WTC11 (cell line): ENCODE results near the gene CHPT1. TPM values are rescaled to one million over a fixed set of nuclear protein-coding genes. Genes with fewer than 3 reads are reported as not detected.

Source experiments
- ATAC-seq: fragments of 200-7000 bp; cut with Tn5 transposase; 2 replicates; pipeline ENCODE4 v1.10.0; 2021; ENCODE audit warnings: mild to moderate bottlenecking, moderate library complexity
- CTCF ChIA-PET: fragments of 300-600 bp; sonication (Branson Sonifier 250); formaldehyde crosslinking; loops from one replicate; lab custom pipeline; 2021; ENCODE audit warnings: antibody characterized with exemption; lab: Charles Lee
- POLR2A ChIA-PET: fragments of 350-600 bp; sonication (Branson Sonifier 250); formaldehyde crosslinking; loops from one replicate; lab custom pipeline; 2021; ENCODE audit warnings: antibody characterized with exemption; lab: Charles Lee
- DNase-seq: peaks from one replicate; pipeline ENCODE4 v3.0.0; 2021; ENCODE audit warnings: low spot score
- H3K27ac Mint-ChIP-seq: 2 replicates; pipeline ENCODE4 v1.8.0; 2021; ENCODE audit warnings: mixed read lengths
- H3K27me3 Mint-ChIP-seq: 2 replicates; pipeline ENCODE4 v1.8.0; 2021; ENCODE audit warnings: low read depth, mild to moderate bottlenecking, moderate library complexity, mixed read lengths
- H3K36me3 Mint-ChIP-seq: 2 replicates; pipeline ENCODE4 v1.8.0; 2021; ENCODE audit warnings: mixed read lengths
- H3K4me1 Mint-ChIP-seq: 2 replicates; pipeline ENCODE4 v1.8.0; 2022; ENCODE audit warnings: mixed read lengths
- H3K4me3 Mint-ChIP-seq: 2 replicates; pipeline ENCODE4 v1.8.0; 2021; ENCODE audit warnings: mild to moderate bottlenecking, moderate library complexity, mixed read lengths
- H3K9me3 Mint-ChIP-seq: 2 replicates; pipeline ENCODE4 v1.8.0; 2021; ENCODE audit warnings: mixed read lengths
- ATF6 ChIP-seq: sonication (generic); formaldehyde crosslinking; IDR thresholded peaks from 2 replicates; pipeline ENCODE4 v1.8.1; 2023; ENCODE audit warnings: mild to moderate bottlenecking, missing genetic modification reagents
- CBFB ChIP-seq: sonication (generic); formaldehyde crosslinking; IDR thresholded peaks from 2 replicates; pipeline ENCODE4 v1.8.1; 2022; ENCODE audit warnings: mild to moderate bottlenecking, low read depth, missing genetic modification reagents
- CREB1 ChIP-seq: sonication (generic); formaldehyde crosslinking; IDR thresholded peaks from 2 replicates; pipeline ENCODE4 v1.8.0; 2023; ENCODE audit warnings: mild to moderate bottlenecking, missing genetic modification reagents
- EMX1 ChIP-seq: fragments of 250-450 bp; sonication (Bioruptor Pico); IDR thresholded peaks from 2 replicates; pipeline ENCODE4 v1.8.0; 2021; ENCODE audit warnings: mild to moderate bottlenecking
- ETV6 ChIP-seq: sonication (generic); formaldehyde crosslinking; IDR thresholded peaks from 2 replicates; pipeline ENCODE4 v1.8.1; 2022; ENCODE audit warnings: mild to moderate bottlenecking, missing genetic modification reagents
- KAT7 ChIP-seq: sonication (generic); formaldehyde crosslinking; IDR thresholded peaks from 2 replicates; pipeline ENCODE4 v1.8.1; 2023; ENCODE audit warnings: missing genetic modification reagents, mild to moderate bottlenecking, borderline replicate concordance
- MXD4 ChIP-seq: fragments of 250-450 bp; sonication (Bioruptor Pico); IDR thresholded peaks from 2 replicates; pipeline ENCODE4 v1.8.0; 2021; ENCODE audit warnings: mild to moderate bottlenecking, moderate library complexity, borderline replicate concordance
- NFYB ChIP-seq: sonication (generic); formaldehyde crosslinking; conservative IDR thresholded peaks from 2 replicates; pipeline ENCODE4 v1.8.0; 2022; ENCODE audit warnings: low read depth, missing genetic modification reagents
- NR3C1 ChIP-seq: sonication (generic); formaldehyde crosslinking; conservative IDR thresholded peaks from 2 replicates; pipeline ENCODE4 v1.8.1; 2023; ENCODE audit warnings: low read depth, mild to moderate bottlenecking, missing genetic modification reagents
- PREB ChIP-seq: sonication (generic); formaldehyde crosslinking; IDR thresholded peaks from 2 replicates; pipeline ENCODE4 v1.8.1; 2022; ENCODE audit warnings: mild to moderate bottlenecking, missing genetic modification reagents, moderate library complexity, borderline replicate concordance
- PRRX2 ChIP-seq: fragments of 250-450 bp; sonication (Bioruptor Pico); IDR thresholded peaks from 2 replicates; pipeline ENCODE4 v1.8.0; 2021; ENCODE audit warnings: mild to moderate bottlenecking
- SOX15 ChIP-seq: fragments of 250-450 bp; sonication (Bioruptor Pico); IDR thresholded peaks from 2 replicates; pipeline ENCODE4 v1.9.0; 2021; ENCODE audit warnings: mild to moderate bottlenecking
- STAT6 ChIP-seq: sonication (generic); formaldehyde crosslinking; conservative IDR thresholded peaks from 2 replicates; pipeline ENCODE4 v1.8.1; 2023; ENCODE audit warnings: mild to moderate bottlenecking, low read depth, missing genetic modification reagents, moderate library complexity
- TCF7 ChIP-seq: sonication (generic); formaldehyde crosslinking; IDR thresholded peaks from 2 replicates; pipeline ENCODE4 v1.8.0; 2022; ENCODE audit warnings: mild to moderate bottlenecking, low read depth, missing genetic modification reagents, moderate library complexity
- TEAD1 ChIP-seq: sonication (generic); formaldehyde crosslinking; IDR thresholded peaks from 2 replicates; pipeline ENCODE4 v1.8.0; 2022; ENCODE audit warnings: mild to moderate bottlenecking, missing genetic modification reagents
- ZNF121 ChIP-seq: sonication (generic); formaldehyde crosslinking; IDR thresholded peaks from 2 replicates; pipeline ENCODE4 v1.8.0; 2023; ENCODE audit warnings: missing genetic modification reagents
- ZNF232 ChIP-seq: sonication (generic); formaldehyde crosslinking; IDR thresholded peaks from 2 replicates; pipeline ENCODE4 v1.8.0; 2022; ENCODE audit warnings: mild to moderate bottlenecking, missing genetic modification reagents
- ZNF396 ChIP-seq: fragments of 250-450 bp; sonication (Bioruptor Pico); IDR thresholded peaks from 2 replicates; pipeline ENCODE4 v1.8.0; 2021; ENCODE audit warnings: mild to moderate bottlenecking, moderate library complexity, borderline replicate concordance
- ZNF671 ChIP-seq: fragments of 250-450 bp; sonication (Bioruptor Pico); IDR thresholded peaks from 2 replicates; pipeline ENCODE4 v1.8.0; 2021; ENCODE audit warnings: mild to moderate bottlenecking
- ZSCAN18 ChIP-seq: fragments of 250-450 bp; sonication (Bioruptor Pico); IDR thresholded peaks from 2 replicates; pipeline ENCODE4 v2.1.2; 2022; ENCODE audit warnings: mild to moderate bottlenecking, moderate library complexity
- total RNA-seq: library from RNA; stranded (reverse); gene quantifications from 3 replicates; pipeline ENCODE4 v1.2.3, GENCODE V29; 2021

CHPT1 gene
- total RNA-seq, 1 experiment from 2014 or later: 19.1 TPM

- no peak for TF ChIP-seq STAT6 (CRISPR knock-in tag)
- TF ChIP-seq ATF6 (CRISPR knock-in tag): no peak
- POLR2A ChIA-PET: no interaction called here
Observed at GRCh38 chr12:101685092-101685491, 12.3 kb upstream of the CHPT1 start.

GRCh38 chr12:101686176-101686575 lies 11.3 kb upstream of the CHPT1 start:
- Mint-ChIP-seq H3K36me3 (no peaks in the 10 kb centered on the region), H3K9me3 (no peaks in the 10 kb centered on the region), H3K27me3 (no peaks in the 10 kb centered on the region)
- POLR2A ChIA-PET: no interaction called here
- DNase-seq: no peak
- TF ChIP-seq TEAD1 (CRISPR knock-in tag) (no peak), KAT7 (CRISPR knock-in tag) (no peak), MXD4 (CRISPR knock-in tag) (no peak), SOX15 (CRISPR knock-in tag) (no peak), ZNF232 (CRISPR knock-in tag) (no peak)
- TF ChIP-seq, all 79 proteins: peak for 0
- Mint-ChIP-seq H3K4me3 (no peak overlapping the region), H3K4me1 (peaks cover 6% of the 10 kb centered on the region), H3K27ac (no peak overlapping the region)
- CTCF ChIA-PET: no interaction called here
- no peak for ATAC-seq

More at GRCh38 chr12:101685092-101685491, 12.3 kb upstream of the CHPT1 start:
- peaks cover 6% of the 10 kb centered on the region for H3K4me1 Mint-ChIP-seq
- H3K27ac Mint-ChIP-seq: no peak overlapping the region
- H3K4me3 Mint-ChIP-seq: no peak overlapping the region
- CTCF ChIA-PET: no interaction called here
- H3K27me3 Mint-ChIP-seq: no peaks in the 10 kb centered on the region
- H3K9me3 Mint-ChIP-seq: no peaks in the 10 kb centered on the region
- ATAC-seq (no peak), DNase-seq (no peak)
- H3K36me3 Mint-ChIP-seq: no peaks in the 10 kb centered on the region

GRCh38 chr12:101690544-101691098 lies 6.8 kb upstream of the CHPT1 start:
- ChIA-PET POLR2A (no interaction called here), CTCF (no interaction called here)
- no peaks in the 10 kb centered on the region for H3K4me1 Mint-ChIP-seq
- H3K36me3 Mint-ChIP-seq: no peaks in the 10 kb centered on the region
- no peak for TF ChIP-seq ZSCAN18 (CRISPR knock-in tag)
- TF ChIP-seq PREB (CRISPR knock-in tag): no peak
- TF ChIP-seq CREB1: no peak
- no peak for ATAC-seq
- no peaks in the 10 kb centered on the region for H3K9me3 Mint-ChIP-seq
- H3K27ac Mint-ChIP-seq: no peak overlapping the region
- DNase-seq: no peak
- H3K4me3 Mint-ChIP-seq: no peak overlapping the region
- peaks cover 6% of the 10 kb centered on the region for H3K27me3 Mint-ChIP-seq

- H3K36me3 Mint-ChIP-seq: no peaks in the 10 kb centered on the region
- ChIA-PET CTCF (no interaction called here), POLR2A (no interaction called here)
- H3K4me3 Mint-ChIP-seq: no peak overlapping the region
- ATAC-seq (no peak), DNase-seq (no peak)
- peaks cover 16% of the 10 kb centered on the region for H3K27me3 Mint-ChIP-seq
- no peaks in the 10 kb centered on the region for H3K9me3 Mint-ChIP-seq
- H3K4me1 Mint-ChIP-seq: peaks cover 4% of the 10 kb centered on the region
- H3K27ac Mint-ChIP-seq: no peak overlapping the region
- TF ChIP-seq NFYB (CRISPR knock-in tag): no peak
- TF ChIP-seq ZNF121 (CRISPR knock-in tag): no peak
- no peak for TF ChIP-seq NR3C1 (CRISPR knock-in tag)
- TF ChIP-seq EMX1 (CRISPR knock-in tag): no peak
- TF ChIP-seq ZNF671 (CRISPR knock-in tag): no peak
- no peak for TF ChIP-seq ETV6 (CRISPR knock-in tag)
- TF ChIP-seq ZSCAN18 (CRISPR knock-in tag): no peak
- no peak for TF ChIP-seq ZNF396
- no peak for TF ChIP-seq PRRX2
- no peak for TF ChIP-seq TCF7 (CRISPR knock-in tag)
- TF ChIP-seq CBFB: no peak
Observed at GRCh38 chr12:101691503-101692096, 5.8 kb upstream of the CHPT1 start.
